Measurements from ENCODE around the gene TDRD6. TPM values are rescaled to one million over a fixed set of nuclear protein-coding genes. Genes with fewer than 3 reads are reported as not detected.

TDRD6 gene
- total and polyA plus RNA-seq, 7 donors = 0.04 to 0.45 (median 0.20) TPM

GRCh38 chr6:46706464-46706863 is 18.8 kb downstream of the TDRD6 start:
- DNase-seq = no peak
- Histone ChIP-seq H3K27me3 (ENCODE audit: insufficient read depth in 3 of 3, low read length in 2 of 3) (no peaks in the 10 kb centered on the region), H3K4me3 (no peak overlapping the region), H3K9me3 (no peaks in the 10 kb centered on the region), H3K4me1 (no peaks in the 10 kb centered on the region), H3K27ac (no peak overlapping the region), H3K36me3 (ENCODE audit: insufficient read depth in 1 of 2, low read depth in 1 of 2) (no peaks in the 10 kb centered on the region)
- intact Hi-C loops (cut with DNase I) = no loop called here
- no peak for ATAC-seq
- TF ChIP-seq CTCF (IDR thresholded peaks at IDR 0.05) = no peak
- 86 to 94% (median 91%) methylated on average over 2 of the region's 2 CpGs for WGBS, 3 donors

GRCh38 chr6:46711491-46711890 is 23.8 kb downstream of the TDRD6 start:
- 90 to 100% (median 90%) methylated on average over 1 of the region's 1 CpG for WGBS, 3 donors
- DNase-seq (no peak), ATAC-seq (no peak)
- TF ChIP-seq CTCF (IDR thresholded peaks at IDR 0.05) = no peak
- H3K4me1 ChIP-seq = no peaks in the 10 kb centered on the region
- H3K4me3 ChIP-seq = no peak overlapping the region
- no peaks in the 10 kb centered on the region for H3K27me3 ChIP-seq (ENCODE audit: insufficient read depth in 3 of 3, low read length in 2 of 3)
- intact Hi-C loops (cut with DNase I) = no loop called here
- no peaks in the 10 kb centered on the region for H3K9me3 ChIP-seq
- H3K27ac ChIP-seq = no peak overlapping the region
- H3K36me3 ChIP-seq (ENCODE audit: insufficient read depth in 1 of 2, low read depth in 1 of 2) = no peaks in the 10 kb centered on the region

- H3K27me3 ChIP-seq (ENCODE audit: insufficient read depth in 3 of 3, low read length in 2 of 3) = no peaks in the 10 kb centered on the region
- H3K4me3 ChIP-seq = no peak overlapping the region
- no peak overlapping the region for H3K27ac ChIP-seq
- H3K36me3 ChIP-seq (ENCODE audit: insufficient read depth in 1 of 2, low read depth in 1 of 2) = no peaks in the 10 kb centered on the region
- no peaks in the 10 kb centered on the region for H3K4me1 ChIP-seq
- no peak for ATAC-seq
- H3K9me3 ChIP-seq = no peaks in the 10 kb centered on the region
- intact Hi-C loops (cut with DNase I) = no loop called here
- no peak for DNase-seq
- no peak for TF ChIP-seq CTCF (IDR thresholded peaks at IDR 0.05)
These were observed 27.5 kb downstream of the TDRD6 start for GRCh38 chr6:46715141-46715540.

GRCh38 chr6:46719099-46719498 is 31.4 kb downstream of the TDRD6 start:
- no peak for DNase-seq
- H3K4me1 ChIP-seq = no peaks in the 10 kb centered on the region
- no peaks in the 10 kb centered on the region for H3K36me3 ChIP-seq (ENCODE audit: insufficient read depth in 1 of 2, low read depth in 1 of 2)
- intact Hi-C loops (cut with DNase I) = no loop called here
- H3K4me3 ChIP-seq = no peak overlapping the region
- no peak overlapping the region for H3K27ac ChIP-seq
- H3K9me3 ChIP-seq = no peaks in the 10 kb centered on the region
- WGBS, 3 donors = 59 to 71% (median 68%) methylated on average over 1 of the region's 1 CpG
- TF ChIP-seq CTCF (IDR thresholded peaks at IDR 0.05) = no peak
- no peaks in the 10 kb centered on the region for H3K27me3 ChIP-seq (ENCODE audit: insufficient read depth in 3 of 3, low read length in 2 of 3)
- ATAC-seq = no peak

- no peak for DNase-seq
- Histone ChIP-seq H3K4me3 (no peak overlapping the region), H3K36me3 (ENCODE audit: insufficient read depth in 1 of 2, low read depth in 1 of 2) (no peaks in the 10 kb centered on the region), H3K9me3 (no peaks in the 10 kb centered on the region), H3K27ac (no peak overlapping the region), H3K4me1 (no peaks in the 10 kb centered on the region), H3K27me3 (ENCODE audit: insufficient read depth in 3 of 3, low read length in 2 of 3) (no peaks in the 10 kb centered on the region)
- no peak for TF ChIP-seq CTCF (IDR thresholded peaks at IDR 0.05)
- intact Hi-C loops (cut with DNase I) = no loop called here
- ATAC-seq = no peak
- 65 to 82% (median 76%) methylated on average over 1 of the region's 1 CpG for WGBS, 3 donors
These were observed 32.7 kb downstream of the TDRD6 start for GRCh38 chr6:46720401-46720800.

Measured in psoas muscle (tissue), 8 donors.